HFFc6 (cell line): ENCODE measurements around the gene PROX2. TPM values are rescaled to one million over a fixed set of nuclear protein-coding genes. Genes with fewer than 3 reads are reported as not detected.

Experiments
- DNase-seq: peaks from one replicate; pipeline ENCODE4 v3.0.0-alpha.2; 2018
- H3K27ac Mint-ChIP-seq: 2 replicates; pipeline ENCODE4 v1.8.0; 2020; ENCODE audit warnings: mild to moderate bottlenecking, mixed read lengths
- H3K27me3 Mint-ChIP-seq: 2 replicates; pipeline ENCODE4 v1.8.0; 2021; ENCODE audit warnings: mild to moderate bottlenecking, moderate library complexity, mixed read lengths; ENCODE audit not compliant: insufficient read depth
- H3K36me3 Mint-ChIP-seq: 2 replicates; pipeline ENCODE4 v1.8.0; 2021; ENCODE audit warnings: low read depth, mixed read lengths
- H3K4me1 Mint-ChIP-seq: 2 replicates; pipeline ENCODE4 v1.8.0; 2020; ENCODE audit warnings: low read depth, mixed read lengths
- H3K4me3 Mint-ChIP-seq: 2 replicates; pipeline ENCODE4 v1.8.0; 2020; ENCODE audit warnings: mild to moderate bottlenecking, moderate library complexity, mixed read lengths
- H3K9me3 Mint-ChIP-seq: 2 replicates; pipeline ENCODE4 v1.8.0; 2020; ENCODE audit warnings: mild to moderate bottlenecking, mixed read lengths
- long read RNA-seq: library from polyadenylated mRNA; unstranded; transcript quantifications from one replicate; pipeline ENCODE4 v2.0.0, GENCODE V29; 2019
- total RNA-seq, 6 experiments: library from RNA; stranded (reverse); fragmentation: NEBNext Ultra II Directional; extraction: Animal tissue kit (Norgen Biotek cat#: 25700); gene quantifications; 2 replicates in 1 of 6; 3 replicates in 5 of 6; pipeline ENCODE4 v1.2.3, GENCODE V29; 2021
- TF ChIP-seq, protein P1 (sequence below): fragments of 200-600 bp; sonication (generic); IDR thresholded peaks from 2 replicates; pipeline ENCODE4 v1.5.0; 2021; ENCODE audit warnings: antibody characterized with exemption, mild to moderate bottlenecking

The PROX2 gene, protein sequence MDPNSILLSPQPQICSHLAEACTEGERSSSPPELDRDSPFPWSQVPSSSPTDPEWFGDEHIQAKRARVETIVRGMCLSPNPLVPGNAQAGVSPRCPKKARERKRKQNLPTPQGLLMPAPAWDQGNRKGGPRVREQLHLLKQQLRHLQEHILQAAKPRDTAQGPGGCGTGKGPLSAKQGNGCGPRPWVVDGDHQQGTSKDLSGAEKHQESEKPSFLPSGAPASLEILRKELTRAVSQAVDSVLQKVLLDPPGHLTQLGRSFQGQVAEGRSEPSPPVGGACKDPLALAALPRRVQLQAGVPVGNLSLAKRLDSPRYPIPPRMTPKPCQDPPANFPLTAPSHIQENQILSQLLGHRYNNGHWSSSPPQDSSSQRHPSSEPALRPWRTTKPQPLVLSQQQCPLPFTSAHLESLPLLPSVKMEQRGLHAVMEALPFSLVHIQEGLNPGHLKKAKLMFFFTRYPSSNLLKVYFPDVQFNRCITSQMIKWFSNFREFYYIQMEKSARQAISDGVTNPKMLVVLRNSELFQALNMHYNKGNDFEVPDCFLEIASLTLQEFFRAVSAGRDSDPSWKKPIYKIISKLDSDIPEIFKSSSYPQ
- total RNA-seq: not detected
- long read RNA-seq: 0 reads

DNA sequence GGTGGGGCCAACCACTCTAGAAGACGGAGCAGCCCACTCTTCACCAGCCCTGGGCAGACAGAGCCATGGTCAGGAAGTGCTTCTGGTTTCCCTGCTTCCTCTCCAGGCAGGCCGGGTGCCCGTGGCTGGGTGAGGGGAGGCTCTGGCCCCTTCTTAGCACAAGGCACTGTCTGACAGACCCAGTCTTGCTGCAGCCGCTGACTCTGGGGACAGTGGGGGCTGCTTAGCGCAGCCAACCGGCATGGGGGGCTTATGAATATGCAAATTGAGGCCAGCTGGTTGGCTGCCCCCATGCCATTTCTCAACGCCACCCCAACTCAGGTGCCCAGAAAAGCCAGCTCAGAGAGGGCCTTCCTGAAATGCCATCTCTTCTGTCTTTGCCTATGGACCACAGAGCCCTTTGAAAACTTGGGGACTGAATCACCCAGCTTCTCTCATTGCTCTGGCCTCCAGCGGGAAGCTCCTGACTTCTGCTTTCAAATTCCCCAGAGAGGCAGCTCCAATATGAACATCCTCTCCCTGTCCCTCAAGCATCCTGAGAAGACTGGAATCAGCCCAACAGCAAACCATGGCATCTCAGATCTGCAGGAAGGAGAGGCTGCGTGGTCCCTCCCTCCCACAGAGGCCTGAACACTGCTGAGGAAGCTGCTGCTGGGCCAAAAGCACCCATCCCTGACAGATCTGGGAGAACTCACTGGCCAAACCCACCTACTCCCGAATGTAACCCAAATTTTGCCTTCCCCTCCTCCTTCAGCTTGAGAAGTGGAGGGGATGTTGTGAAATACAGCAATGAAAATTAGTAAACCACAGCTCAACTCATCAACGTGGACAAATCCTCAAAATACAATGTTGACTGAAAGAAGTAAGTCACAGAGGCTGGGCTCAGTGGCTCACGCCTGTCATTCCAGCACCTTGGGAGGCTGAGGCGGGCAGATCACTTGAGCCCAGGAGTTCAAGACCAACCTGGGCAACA, at the start of gene PROX2:
PROX2 (minus strand) TSS at position 205 of the 973 bp plus-strand sequence. CDS start 12,311 bp downstream, outside the sequence.
- Mint-ChIP-seq H3K27me3 (no peaks in the 10 kb centered on the region; the same call in 1 of the 2 replicates), H3K9me3 (no peaks in the 10 kb centered on the region), H3K4me3 (no peak within 1 kb of the TSS), H3K36me3 (no peaks in the 10 kb centered on the region), H3K27ac (no peak within 1 kb of the TSS), H3K4me1 (peaks cover 15% of the 10 kb centered on the region)
- TF ChIP-seq, protein P1, sequence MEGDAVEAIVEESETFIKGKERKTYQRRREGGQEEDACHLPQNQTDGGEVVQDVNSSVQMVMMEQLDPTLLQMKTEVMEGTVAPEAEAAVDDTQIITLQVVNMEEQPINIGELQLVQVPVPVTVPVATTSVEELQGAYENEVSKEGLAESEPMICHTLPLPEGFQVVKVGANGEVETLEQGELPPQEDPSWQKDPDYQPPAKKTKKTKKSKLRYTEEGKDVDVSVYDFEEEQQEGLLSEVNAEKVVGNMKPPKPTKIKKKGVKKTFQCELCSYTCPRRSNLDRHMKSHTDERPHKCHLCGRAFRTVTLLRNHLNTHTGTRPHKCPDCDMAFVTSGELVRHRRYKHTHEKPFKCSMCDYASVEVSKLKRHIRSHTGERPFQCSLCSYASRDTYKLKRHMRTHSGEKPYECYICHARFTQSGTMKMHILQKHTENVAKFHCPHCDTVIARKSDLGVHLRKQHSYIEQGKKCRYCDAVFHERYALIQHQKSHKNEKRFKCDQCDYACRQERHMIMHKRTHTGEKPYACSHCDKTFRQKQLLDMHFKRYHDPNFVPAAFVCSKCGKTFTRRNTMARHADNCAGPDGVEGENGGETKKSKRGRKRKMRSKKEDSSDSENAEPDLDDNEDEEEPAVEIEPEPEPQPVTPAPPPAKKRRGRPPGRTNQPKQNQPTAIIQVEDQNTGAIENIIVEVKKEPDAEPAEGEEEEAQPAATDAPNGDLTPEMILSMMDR: no peak
- no peak for DNase-seq

DNA sequence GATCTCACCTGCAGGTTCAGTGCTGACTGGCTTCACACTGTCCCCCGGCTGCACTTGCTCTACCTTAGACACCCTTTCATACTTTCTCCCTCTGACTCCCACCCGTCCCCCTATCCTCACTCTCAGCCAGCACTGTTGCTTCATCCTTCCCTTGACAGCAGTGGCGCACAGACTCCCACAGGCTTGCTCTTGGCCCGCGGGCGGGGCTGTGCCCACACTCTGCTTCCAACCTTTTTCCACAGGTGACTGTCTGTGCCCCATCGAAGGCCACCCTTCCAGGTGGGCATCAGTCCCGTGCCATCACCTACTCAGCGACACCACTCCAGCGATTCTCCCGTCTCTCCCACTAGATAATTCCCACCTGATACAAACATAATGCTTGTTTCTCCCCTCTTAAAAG, 48.1 kb upstream of the PROX2 start:
- TF ChIP-seq, protein P1: no peak
- H3K36me3 Mint-ChIP-seq: no peaks in the 10 kb centered on the region
- H3K4me3 Mint-ChIP-seq: no peak overlapping the region
- no peak for DNase-seq
- peaks cover 10% of the 10 kb centered on the region for H3K27me3 Mint-ChIP-seq
- H3K9me3 Mint-ChIP-seq: no peaks in the 10 kb centered on the region
- H3K27ac Mint-ChIP-seq: no peak overlapping the region
- peaks cover 7% of the 10 kb centered on the region for H3K4me1 Mint-ChIP-seq

DNA sequence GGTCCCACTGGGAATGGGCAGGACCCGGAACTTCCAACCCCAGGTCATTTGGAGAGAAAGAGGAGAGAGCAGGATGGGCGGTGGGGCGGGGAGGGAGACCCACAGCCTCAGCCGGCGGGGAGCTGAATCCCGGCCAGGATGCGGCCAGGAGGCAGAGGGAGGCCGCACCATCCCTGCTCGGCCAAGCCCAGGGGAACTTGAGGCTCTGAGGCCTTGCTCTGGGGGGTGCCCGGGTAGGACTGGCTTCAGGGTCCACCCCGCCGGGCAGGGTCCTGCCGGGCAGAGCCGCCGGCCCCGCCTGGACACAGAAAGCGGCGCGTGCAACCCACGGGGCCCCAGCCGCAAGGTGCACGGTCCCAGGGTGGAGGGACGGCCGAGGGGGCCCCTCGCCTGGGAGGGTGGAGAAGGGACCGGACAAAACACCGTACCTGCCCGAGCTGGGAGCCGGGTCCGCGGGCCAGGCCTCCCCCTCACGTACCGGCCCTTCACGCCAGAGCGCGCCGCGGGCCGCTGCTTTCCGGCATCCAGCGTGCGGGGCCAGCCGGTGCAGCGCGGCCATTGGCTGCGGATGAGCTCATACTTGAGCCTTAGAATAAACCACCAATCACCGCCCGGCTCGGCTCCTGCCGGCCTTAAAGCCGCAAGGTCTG, 46.9 kb upstream of the PROX2 start, which contains the start of gene RPS6KL1:
RPS6KL1 (minus strand) TSS at position 509 of the 650 bp plus-strand sequence. CDS start 1,719 bp downstream, outside the sequence.
- TF ChIP-seq, protein P1: no peak
- no peak within 1 kb of the TSS for H3K27ac Mint-ChIP-seq
- H3K4me1 Mint-ChIP-seq: peaks cover 8% of the 10 kb centered on the region
- H3K27me3 Mint-ChIP-seq: peaks cover 10% of the 10 kb centered on the region
- no peaks in the 10 kb centered on the region for H3K36me3 Mint-ChIP-seq
- DNase-seq: peak; percentile 51
- no peaks in the 10 kb centered on the region for H3K9me3 Mint-ChIP-seq
- peak within 1 kb of the TSS; percentile 51 for H3K4me3 Mint-ChIP-seq

DNA sequence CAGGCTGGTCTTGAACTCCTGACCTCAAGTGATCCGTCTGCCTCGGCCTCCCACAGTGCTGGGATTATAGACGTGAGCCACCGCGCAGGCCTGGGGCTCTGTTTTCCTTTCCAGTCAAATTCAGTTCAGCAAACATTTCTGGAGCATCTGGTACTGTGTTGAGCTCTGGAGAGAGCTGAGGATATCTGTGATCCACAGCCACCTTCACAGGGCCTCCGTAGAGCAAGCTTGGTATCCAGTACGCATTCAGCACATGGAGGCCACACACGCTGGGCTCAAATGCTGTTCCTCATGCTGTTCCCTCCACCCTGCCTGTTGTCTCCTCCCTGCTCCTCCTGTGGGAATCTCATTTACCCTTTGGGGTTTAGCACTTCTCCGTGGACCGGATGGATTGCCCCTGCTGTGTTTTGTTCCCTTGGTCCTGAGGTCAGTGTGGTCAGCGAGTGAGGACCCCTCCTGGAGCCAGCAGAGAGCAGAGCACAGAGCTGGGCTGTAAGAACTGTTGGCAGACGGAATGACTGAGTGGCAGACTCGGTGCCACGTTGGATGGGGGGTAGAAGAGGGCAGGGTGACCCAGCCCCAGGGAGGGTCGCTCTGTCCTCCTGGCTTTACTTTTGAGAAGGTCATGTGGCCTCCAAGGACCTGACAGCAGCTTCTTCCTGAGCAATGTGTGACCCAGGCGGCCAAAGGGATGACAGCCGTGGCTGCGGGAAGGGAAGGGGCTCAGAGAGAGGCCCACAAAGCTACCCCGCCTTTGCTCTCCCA, 46.2 kb upstream of the PROX2 start:
- TF ChIP-seq, protein P1: no peak
- peaks cover 10% of the 10 kb centered on the region for H3K27me3 Mint-ChIP-seq
- H3K36me3 Mint-ChIP-seq: no peaks in the 10 kb centered on the region
- H3K9me3 Mint-ChIP-seq: no peaks in the 10 kb centered on the region
- no peak overlapping the region for H3K27ac Mint-ChIP-seq
- no peak for DNase-seq
- peaks cover 8% of the 10 kb centered on the region for H3K4me1 Mint-ChIP-seq
- H3K4me3 Mint-ChIP-seq: peak overlapping the region; percentile 51
